HuH-7 (cell line): ENCODE data around the gene ZNF611.
"Not testable (repeated sequence)": the region's sequence is repeated elsewhere in the genome, so short reads cannot be mapped to it uniquely, and the experiment has no call there.

Experiments used
- DNase-seq: peaks from one replicate; pipeline ENCODE4 v3.0.0; 2011; ENCODE audit warnings: low spot score

ZNF611 gene

GRCh38 chr19:52716522-52716921 lies 18.3 kb downstream of the ZNF611 start:
- DNase-seq: no peak

- not testable (repeated sequence) for DNase-seq
Measured at GRCh38 chr19:52715902-52716301, 18.9 kb downstream of the ZNF611 start.

- DNase-seq: not testable (repeated sequence)
Measured at GRCh38 chr19:52715330-52715729, 19.5 kb downstream of the ZNF611 start.

DNA sequence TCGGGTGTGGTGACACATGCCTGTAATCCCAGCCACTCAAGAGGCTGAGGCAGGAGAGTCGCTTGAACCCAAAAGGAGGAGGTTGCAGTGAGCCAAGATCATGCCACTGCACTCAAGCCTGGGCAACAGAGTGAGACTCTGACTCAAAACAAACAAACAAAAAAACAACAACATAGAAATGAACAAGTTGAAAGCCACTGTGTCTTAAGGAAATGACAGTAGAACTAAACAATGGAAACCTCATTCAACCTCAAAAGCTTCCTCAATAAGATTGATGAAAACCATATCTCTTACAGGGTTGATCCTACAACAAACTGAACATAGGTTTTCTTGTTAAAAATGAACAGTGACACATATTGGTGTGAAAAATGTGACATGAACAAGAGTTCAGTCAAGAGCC lies 21.8 kb downstream of the ZNF611 start:
- DNase-seq: not testable (repeated sequence)

DNA sequence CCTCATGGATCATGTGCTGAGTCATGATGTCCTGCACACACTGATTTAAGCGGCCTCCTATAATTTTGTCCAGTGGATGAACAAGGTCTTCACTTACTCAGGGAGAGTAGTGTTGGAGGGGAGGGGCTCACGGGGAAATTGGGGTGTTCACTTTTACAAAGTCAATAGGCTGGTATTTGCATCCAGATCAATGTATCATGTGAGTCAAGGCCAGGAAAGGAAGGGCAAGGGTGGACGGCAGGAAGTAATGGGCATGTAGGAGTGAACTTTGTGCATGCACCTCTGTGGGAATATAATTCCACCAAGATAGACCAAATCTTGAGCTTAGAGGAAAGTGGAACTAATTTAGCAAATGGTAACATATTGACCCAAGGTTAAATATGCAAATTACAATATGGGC lies 23.2 kb downstream of the ZNF611 start:
- DNase-seq: not testable (repeated sequence)

- no peak for DNase-seq
Measured at GRCh38 chr19:52710538-52710937, 24.3 kb downstream of the ZNF611 start.

GRCh38 chr19:52705615-52706014 lies 29.2 kb downstream of the ZNF611 start:
- not testable (repeated sequence) for DNase-seq

GRCh38 chr19:52703917-52704316 lies 30.9 kb downstream of the ZNF611 start:
- no peak for DNase-seq

- no peak for DNase-seq
Measured at GRCh38 chr19:52700673-52701072, 34.2 kb downstream of the ZNF611 start.

- DNase-seq: not testable (repeated sequence)
Measured at GRCh38 chr19:52699555-52699954, 35.3 kb downstream of the ZNF611 start.

- no peak for DNase-seq
Measured at GRCh38 chr19:52695996-52696395, 38.8 kb downstream of the ZNF611 start.

DNA sequence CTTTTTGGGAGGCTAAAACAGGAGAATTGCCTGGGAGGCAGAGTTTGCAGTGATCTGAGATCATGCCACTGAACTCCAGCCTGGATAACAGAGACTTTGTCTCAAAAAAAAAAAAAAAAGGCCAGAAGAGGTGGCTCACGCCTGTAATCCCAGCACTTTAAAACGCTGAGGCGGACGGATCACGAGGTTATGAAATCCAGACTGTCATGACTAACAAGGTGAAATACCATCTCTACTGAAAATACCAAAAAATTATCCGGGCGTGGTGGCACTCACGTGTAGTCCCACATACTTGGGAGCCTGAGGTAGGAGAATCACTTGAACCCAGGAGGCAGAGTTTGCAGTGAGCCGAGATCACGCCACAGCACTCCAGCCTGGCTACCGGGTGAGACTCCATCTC lies 39.9 kb downstream of the ZNF611 start:
- no peak for DNase-seq

- not testable (repeated sequence) for DNase-seq
Measured at GRCh38 chr19:52694281-52694680, 40.6 kb downstream of the ZNF611 start.

DNA sequence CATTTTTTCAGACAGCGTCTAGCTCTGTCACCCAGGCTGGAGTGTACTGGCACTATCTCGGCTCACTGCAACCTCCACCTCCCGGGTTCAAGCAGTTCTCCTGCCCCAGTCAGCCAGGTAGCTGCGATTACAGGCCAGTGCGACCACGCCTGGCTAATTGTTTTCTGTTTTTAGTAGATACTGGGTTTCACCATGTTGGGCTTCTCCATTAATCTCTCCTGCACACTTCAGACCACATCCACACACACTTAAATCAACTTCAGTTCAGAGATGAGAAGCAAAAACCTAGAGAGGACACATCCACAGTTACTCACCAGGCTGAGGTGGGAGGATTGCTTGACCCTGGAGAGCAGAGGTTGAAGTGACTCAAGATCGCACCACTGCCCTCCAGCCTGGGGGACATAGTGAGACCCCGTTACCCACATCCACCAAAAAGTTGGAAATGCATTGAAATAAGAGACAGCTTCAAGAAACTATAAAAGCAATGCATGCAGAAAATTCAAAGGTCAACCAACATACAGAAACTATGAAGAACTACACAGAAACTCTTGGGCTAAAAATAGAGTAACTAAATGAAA lies 42.3 kb downstream of the ZNF611 start:
- no peak for DNase-seq

DNA sequence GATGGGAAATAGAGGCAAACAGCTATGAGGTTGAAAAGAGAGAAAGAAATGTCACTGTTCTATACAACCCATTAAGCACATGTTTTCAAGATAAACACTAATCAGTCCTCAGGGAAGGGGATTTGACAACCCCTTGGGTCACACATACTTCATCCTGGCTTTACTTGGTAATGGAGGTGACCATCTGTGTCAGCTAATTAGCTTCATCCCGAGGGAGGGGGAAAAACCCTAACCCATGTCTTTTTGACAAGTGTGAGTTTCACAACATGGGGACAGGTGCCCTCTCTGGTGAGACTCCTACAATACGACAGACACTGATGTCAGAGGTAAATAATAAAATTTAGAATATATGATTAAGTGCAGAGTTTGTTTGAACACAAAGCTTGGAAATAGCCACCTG lies 43.1 kb downstream of the ZNF611 start:
- no peak for DNase-seq

DNA sequence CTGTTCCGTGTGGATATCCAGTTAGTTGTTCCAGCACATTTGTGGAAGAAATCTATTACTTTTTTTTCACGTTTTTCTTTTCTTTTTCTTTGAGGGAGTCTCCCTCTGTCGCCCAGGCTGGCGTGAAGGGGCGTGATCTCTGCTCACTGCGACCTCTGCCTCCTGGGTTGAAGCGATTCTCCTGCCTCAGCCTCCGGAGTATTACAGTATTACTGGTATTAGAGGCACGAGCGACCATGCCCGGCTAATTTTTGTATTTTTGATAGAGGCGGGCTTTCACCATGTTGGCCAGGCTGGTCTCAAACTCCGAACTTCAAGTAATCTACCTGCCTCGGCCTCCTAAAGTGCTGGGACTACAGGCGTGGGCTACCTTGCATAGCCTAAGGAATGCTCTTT lies 43.6 kb downstream of the ZNF611 start:
- no peak for DNase-seq

DNA sequence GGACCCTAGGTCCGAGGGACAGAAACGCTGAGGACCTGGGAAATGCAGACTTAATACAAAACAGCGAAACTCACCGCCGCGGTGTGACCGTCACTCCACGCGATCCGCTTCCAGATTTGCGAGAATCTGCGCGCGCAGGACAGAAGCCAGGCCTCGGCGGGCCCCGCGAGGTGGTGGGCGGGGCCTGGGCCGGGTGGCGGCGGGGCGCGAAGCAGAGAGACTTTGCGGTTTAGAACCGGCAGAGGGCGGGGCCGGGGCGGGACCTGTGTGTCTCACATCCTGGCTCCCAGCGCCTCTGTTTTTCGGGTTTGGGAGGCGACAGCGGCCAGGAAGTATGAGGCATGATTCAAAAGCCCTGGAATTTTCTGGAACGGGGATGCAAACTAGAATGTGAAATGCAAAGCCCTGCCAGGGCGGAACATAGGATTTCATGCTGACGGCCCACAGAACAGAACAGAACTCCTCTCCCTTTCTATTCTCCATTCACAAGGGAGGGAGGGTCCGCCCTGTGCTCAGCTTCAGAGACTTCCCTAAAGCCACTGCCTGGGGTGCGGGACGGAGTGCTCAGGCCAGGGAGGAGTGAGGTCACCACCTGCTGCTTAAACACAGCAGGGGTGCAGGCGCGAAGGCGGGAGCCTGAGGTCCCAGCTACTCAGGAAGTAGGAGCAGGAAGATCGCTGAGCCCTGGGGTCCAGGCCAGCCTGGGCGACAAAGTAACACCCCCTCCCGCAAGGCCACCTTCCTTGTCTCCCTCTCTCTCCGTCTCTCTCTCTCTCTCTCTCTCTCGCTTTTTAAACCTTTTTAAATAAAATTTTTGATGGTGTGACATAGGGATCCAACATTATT lies 44.3 kb downstream of the ZNF611 start:
- no peak for DNase-seq

DNA sequence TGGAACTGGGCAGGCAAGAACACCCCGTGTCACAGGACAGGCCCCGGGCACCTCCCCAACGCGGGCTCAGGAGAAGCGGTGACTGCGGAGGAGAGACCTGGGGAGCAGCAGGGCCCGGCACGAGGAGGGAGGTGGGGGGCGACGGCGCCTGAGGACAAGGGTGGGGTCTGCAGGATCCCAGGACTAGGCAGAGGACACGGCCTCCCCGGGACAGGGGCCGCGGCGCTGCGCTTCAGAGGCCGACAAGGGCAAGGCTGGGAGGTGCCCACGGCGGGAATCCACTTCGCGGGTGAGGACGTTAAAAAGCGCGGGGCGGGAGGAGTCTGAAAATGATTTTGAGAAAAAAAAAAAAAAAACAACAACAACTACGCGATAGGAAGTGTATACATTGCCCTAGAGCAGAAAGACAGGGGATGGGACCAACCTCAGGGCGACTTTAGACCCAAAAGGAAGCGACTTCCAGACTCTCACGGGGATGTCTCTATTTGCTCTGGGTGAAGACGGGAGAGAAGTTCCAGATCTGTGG lies 44.9 kb downstream of the ZNF611 start:
- no peak for DNase-seq

DNA sequence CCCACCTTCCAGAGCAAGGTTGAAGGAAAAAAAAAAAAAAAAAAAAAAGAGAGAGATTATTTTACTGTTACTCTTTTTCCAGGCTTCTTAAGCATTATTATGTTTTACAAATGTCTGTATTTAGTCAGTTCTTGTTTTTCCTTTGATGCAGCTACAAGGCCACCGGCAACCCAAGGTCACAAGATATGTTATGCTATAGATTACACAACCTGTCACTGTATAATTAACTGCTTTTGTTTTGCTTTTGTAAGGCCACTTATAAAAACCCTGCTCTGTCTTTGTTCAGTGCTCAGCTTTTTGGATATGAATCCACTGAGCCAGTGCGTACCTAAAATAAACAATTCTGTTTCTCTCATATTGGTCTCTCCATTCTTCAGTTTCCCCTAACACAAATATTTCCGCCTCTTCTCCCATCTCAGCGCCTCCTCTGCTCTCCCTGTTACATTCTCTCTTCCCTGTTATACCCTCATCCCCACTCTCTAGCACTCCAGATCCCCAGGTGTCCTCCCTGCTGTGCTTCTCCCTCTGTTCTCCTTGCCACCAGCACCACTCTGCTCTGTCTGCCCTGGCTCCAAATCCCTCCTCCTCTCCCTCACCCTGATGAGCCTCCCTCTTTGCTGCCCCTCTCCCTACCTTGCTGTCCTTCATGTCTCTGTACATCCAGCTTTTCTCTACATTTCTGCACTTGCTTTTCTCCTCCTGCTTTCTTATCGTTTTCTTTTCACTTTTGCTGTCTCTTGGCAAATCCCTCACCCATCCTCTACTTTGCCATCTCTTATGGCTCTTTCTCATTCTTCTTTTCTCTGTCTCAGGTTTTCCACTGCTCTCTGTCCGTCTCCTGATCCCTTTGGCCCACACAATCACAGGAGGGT lies 45.7 kb downstream of the ZNF611 start:
- not testable (repeated sequence) for DNase-seq

DNA sequence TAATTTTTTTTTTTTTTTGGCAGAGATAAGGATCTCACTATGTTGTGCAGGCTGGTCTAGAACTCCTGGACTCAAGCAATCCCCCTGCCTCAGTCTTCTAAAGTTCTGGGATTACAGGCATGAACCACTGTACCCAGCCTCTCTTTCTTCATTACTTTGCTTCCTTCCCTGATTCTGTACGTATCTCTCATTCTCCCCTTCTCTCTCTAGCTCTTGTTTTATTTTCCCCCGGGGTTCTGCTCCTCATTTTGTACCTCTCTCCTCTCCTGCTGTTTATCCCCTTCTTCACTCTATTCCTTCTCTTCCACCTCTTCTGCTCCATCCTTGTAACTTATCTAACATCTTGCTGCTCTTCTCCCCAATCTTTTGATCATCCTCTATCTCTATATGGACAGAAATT lies 46.5 kb downstream of the ZNF611 start:
- DNase-seq: no peak

DNA sequence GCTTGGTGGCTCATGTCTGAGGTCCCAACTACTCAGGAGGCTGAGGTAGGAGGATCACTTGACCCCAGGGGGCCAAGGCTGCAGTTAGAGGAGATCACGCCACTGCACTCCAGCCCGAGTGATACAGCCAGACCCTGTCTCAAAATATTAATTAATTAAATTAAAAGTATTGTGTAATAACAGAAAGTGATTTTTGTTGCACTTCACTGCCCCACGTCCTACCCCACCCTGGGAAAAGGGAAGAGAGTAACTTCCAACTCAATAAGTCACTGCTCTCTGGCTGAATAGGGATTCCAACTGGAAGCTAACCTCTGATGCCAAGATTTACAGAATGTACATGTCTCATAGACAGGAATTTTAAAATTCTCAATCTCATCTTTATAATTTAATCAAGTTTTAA lies 47.2 kb downstream of the ZNF611 start:
- no peak for DNase-seq

- DNase-seq: no peak
Measured at GRCh38 chr19:52685811-52686210, 49.0 kb downstream of the ZNF611 start.
